Calu3 (cell line): ENCODE measurements around the gene PDHX. TPM values are rescaled to one million over a fixed set of nuclear protein-coding genes. Genes with fewer than 3 reads are reported as not detected.

ENCODE experiments used
- BruUV-seq: library from RNA; stranded (reverse); fragments of 400-500 nt; replicated peaks from 2 replicates; lab custom pipeline; 2021; lab: Mats Ljungman, UMichigan
- CTCF ChIA-PET: fragments of 300-600 bp; sonication (Branson Sonifier 250); formaldehyde crosslinking; loops from one replicate; lab custom pipeline; 2022; ENCODE audit warnings: antibody characterized with exemption; lab: Charles Lee
- DNase-seq: peaks from one replicate; pipeline ENCODE4 v3.0.0; 2022
- H3K27ac Mint-ChIP-seq: one replicate; pipeline ENCODE4 v1.8.0; 2022; ENCODE audit warnings: mixed read lengths; ENCODE audit not compliant: unreplicated experiment
- H3K27me3 Mint-ChIP-seq: one replicate; pipeline ENCODE4 v1.8.0; 2022; ENCODE audit warnings: mixed read lengths; ENCODE audit not compliant: unreplicated experiment
- H3K36me3 Mint-ChIP-seq: one replicate; pipeline ENCODE4 v1.8.0; 2022; ENCODE audit warnings: mild to moderate bottlenecking, moderate library complexity, mixed read lengths; ENCODE audit not compliant: insufficient read depth, unreplicated experiment
- H3K4me1 Mint-ChIP-seq: one replicate; pipeline ENCODE4 v1.8.0; 2022; ENCODE audit warnings: mild to moderate bottlenecking, low read depth, mixed read lengths; ENCODE audit not compliant: unreplicated experiment
- H3K4me3 Mint-ChIP-seq: one replicate; pipeline ENCODE4 v1.8.0; 2022; ENCODE audit warnings: mild to moderate bottlenecking, low read depth, moderate library complexity, mixed read lengths; ENCODE audit not compliant: unreplicated experiment
- H3K9me3 Mint-ChIP-seq: one replicate; pipeline ENCODE4 v1.8.0; 2022; ENCODE audit warnings: low read depth, mixed read lengths; ENCODE audit not compliant: unreplicated experiment
- CTCF ChIP-seq: fragments of 200-600 bp; IDR thresholded peaks from one replicate; pipeline ENCODE4 v1.8.0; 2022; ENCODE audit warnings: antibody characterized with exemption; ENCODE audit not compliant: unreplicated experiment
- intact Hi-C: fragments of 100-400 bp; cut with micrococcal nuclease; formaldehyde crosslinking; loops from one replicate; pipeline ENCODE4 v1.10.0; 2022; ENCODE audit not compliant: unreplicated experiment
- microRNA-seq: library from miRNA; unstranded; fragments of <30 nt; microRNA quantifications from one replicate; pipeline ENCODE4 v1.2.0, GENCODE V29; 2022
- total RNA-seq: library from RNA; stranded (reverse); gene quantifications from 2 replicates; pipeline ENCODE4 v1.2.3, GENCODE V29; 2022

The PDHX gene
- total RNA-seq, 1 experiment from 2014 or later, result 47.6 TPM

GRCh38 chr11:35042913-35043312, 126.5 kb downstream of the PDHX start:
- no peaks in the 10 kb centered on the region for H3K27me3 Mint-ChIP-seq
- H3K27ac Mint-ChIP-seq, result no peak overlapping the region
- no peak for TF ChIP-seq CTCF
- H3K4me1 Mint-ChIP-seq, result peaks cover 11% of the 10 kb centered on the region
- H3K4me3 Mint-ChIP-seq, result no peak overlapping the region
- BruUV-seq, result no TSS peak
- no peak for DNase-seq
- CTCF ChIA-PET, result no interaction called here
- H3K9me3 Mint-ChIP-seq, result no peaks in the 10 kb centered on the region
- no peaks in the 10 kb centered on the region for H3K36me3 Mint-ChIP-seq
- intact Hi-C loops, result no loop called here

DNA sequence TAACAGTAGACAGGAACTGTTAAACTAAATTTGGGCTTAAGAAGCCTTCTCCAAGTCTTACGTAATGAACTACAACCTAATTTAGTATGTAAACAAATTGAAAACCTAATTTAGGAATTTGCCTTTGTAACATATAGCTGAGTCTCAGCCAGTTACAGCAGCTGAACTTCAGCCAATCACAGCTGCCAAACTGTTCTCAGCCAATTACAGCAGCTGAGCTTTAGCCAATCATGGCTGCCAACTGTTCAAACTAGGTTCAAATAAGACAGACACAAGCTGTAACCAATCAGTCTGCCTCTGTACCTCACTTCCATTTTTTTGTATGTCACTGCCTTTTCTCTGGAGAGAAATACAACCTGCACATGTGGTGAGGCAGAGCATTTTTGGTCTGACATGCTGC, 127.5 kb downstream of the PDHX start:
- Mint-ChIP-seq H3K4me1 (peaks cover 20% of the 10 kb centered on the region), H3K27ac (no peak overlapping the region), H3K36me3 (no peaks in the 10 kb centered on the region), H3K27me3 (no peaks in the 10 kb centered on the region), H3K9me3 (peaks cover 3% of the 10 kb centered on the region), H3K4me3 (no peak overlapping the region)
- CTCF ChIA-PET, result interaction anchor here (0.5 kb wide), 1 partner anchor 13 kb away, joined by 4 read pairs; no protein-coding TSS in a partner anchor
- no peak for DNase-seq
- intact Hi-C loops, result no loop called here
- BruUV-seq, result no TSS peak
- TF ChIP-seq CTCF, result no peak

DNA sequence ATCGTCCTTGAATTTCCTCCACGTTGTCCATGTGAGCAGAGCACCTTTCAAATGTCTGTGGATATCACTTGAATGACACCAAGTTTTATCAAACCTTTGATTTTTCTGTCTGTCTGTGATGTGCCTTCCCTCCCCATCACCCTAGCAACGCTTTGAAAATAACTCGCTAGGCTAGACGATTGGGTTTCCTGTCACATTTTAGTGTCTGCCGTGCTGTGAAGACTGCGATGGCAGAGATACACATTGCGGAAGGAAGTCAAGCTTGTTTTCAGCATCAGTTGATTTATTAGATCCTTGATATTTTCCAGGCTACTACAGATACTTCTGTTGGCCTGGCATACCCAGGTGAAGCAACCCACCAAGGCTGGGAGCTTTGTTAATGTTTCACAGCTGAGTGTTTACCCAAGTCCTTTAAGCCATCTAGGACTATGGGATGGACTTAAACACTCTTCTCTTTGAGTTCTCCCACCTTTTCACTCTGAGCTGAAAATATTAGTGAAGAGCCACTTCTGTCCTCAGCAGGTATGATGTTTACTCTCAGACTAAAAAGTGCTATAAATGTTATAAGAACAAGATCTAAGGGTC, 128.9 kb downstream of the PDHX start:
- H3K4me3 Mint-ChIP-seq, result no peak overlapping the region
- peaks cover 15% of the 10 kb centered on the region for H3K4me1 Mint-ChIP-seq
- intact Hi-C loops, result no loop called here
- no TSS peak for BruUV-seq
- CTCF ChIA-PET, result no interaction called here
- TF ChIP-seq CTCF, result no peak
- no peak for DNase-seq
- no peaks in the 10 kb centered on the region for H3K36me3 Mint-ChIP-seq
- H3K27ac Mint-ChIP-seq, result no peak overlapping the region
- no peaks in the 10 kb centered on the region for H3K27me3 Mint-ChIP-seq
- peaks cover 3% of the 10 kb centered on the region for H3K9me3 Mint-ChIP-seq

Small RNAs within 50 kb of the gene (microRNA-seq; reads per million reads assigned to microRNA genes)
- 28.5 reads per million, percentile 49 among the genes with 10 or more reads in this experiment for gene MIR1343

Other genes with a start within 250 kb of the PDHX start
- 41.2 and 42.4 TPM in 2 replicates for gene APIP, start 239 bp upstream of the PDHX start, total RNA-seq
- gene CD44, start 222.6 kb downstream of the PDHX start, total RNA-seq, result 1,189 and 1,365 TPM in 2 replicates